GM10266 (cell line): ENCODE data around the gene DGCR6L.
"Not testable (repeated sequence)": the region's sequence is repeated elsewhere in the genome, so short reads cannot be mapped to it uniquely, and the experiment has no call there.

ENCODE experiments used
- DNase-seq: peaks from one replicate; pipeline ENCODE4 v3.0.0; 2012; ENCODE audit errors: extremely low spot score
- TF ChIP-seq, protein P1 (sequence below): IDR thresholded peaks from 2 replicates; pipeline ENCODE4 v1.5.1; 2012; ENCODE audit warnings: mild to moderate bottlenecking, low read depth; ENCODE audit not compliant: control insufficient read depth, insufficient read depth; ENCODE audit errors: missing control alignments

Gene DGCR6L

DNA sequence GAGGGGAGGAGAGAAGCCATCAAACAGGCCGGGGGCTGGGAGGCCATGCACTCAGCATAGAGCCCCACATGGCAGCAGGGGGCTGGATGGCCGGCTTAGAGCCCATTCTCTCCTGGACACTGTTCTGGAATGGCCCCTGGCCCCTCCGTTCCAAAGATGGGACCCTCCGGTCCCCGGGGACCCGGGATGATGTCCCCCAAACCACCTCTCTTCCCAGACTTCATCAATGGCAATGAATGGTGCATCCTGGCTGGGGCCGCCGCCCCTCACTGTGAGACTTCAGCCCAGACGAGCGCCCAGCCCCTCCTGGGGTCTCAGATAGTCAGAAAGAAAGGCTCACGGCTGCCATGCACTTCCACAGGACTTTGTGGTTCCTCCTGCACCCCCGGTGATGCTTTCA is 38.0 kb downstream of the DGCR6L start:
- TF ChIP-seq, protein P1, sequence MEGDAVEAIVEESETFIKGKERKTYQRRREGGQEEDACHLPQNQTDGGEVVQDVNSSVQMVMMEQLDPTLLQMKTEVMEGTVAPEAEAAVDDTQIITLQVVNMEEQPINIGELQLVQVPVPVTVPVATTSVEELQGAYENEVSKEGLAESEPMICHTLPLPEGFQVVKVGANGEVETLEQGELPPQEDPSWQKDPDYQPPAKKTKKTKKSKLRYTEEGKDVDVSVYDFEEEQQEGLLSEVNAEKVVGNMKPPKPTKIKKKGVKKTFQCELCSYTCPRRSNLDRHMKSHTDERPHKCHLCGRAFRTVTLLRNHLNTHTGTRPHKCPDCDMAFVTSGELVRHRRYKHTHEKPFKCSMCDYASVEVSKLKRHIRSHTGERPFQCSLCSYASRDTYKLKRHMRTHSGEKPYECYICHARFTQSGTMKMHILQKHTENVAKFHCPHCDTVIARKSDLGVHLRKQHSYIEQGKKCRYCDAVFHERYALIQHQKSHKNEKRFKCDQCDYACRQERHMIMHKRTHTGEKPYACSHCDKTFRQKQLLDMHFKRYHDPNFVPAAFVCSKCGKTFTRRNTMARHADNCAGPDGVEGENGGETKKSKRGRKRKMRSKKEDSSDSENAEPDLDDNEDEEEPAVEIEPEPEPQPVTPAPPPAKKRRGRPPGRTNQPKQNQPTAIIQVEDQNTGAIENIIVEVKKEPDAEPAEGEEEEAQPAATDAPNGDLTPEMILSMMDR, result no peak
- DNase-seq, result no peak

DNA sequence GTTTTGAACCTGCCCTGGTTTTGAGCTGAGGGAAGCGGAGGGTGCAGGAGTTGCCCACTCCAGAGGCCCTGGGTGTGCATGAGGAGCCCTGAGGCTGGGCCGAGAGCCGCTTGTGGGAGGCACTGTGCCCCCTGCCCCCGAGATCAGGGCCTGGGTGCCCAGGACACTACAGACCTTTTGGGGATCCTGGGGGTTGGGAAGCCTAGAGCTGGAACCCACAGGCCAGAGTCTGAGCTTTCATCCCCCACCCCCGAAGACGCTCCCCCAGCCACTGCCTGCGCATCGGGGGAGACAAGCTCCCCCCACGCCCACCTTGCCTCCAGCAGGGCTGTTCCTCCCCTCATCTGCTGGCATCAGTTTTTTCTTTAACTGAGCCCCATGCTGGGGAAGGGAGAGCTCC is 38.4 kb downstream of the DGCR6L start:
- not testable (repeated sequence) for DNase-seq

DNA sequence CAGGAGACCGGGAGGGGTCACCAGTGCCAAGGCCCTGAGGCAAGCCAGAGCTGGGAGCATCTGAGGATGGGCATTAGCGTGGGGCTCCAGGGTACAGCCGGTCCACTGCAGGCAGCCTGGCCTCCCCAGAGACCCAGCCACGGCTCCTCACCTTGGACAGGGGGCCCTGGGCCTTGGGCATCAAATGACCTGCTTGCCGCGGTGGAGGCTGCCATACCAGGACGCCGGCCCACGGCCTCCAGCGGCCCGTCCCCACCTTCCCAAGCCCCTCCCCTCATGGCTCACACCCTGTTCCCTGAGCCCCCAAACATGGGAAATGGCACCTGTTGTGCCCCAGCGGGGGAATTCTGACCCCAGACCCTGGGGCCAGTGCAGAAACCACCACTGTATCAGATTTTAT is 39.0 kb downstream of the DGCR6L start:
- TF ChIP-seq, protein P1, result no peak
- DNase-seq, result no peak

DNA sequence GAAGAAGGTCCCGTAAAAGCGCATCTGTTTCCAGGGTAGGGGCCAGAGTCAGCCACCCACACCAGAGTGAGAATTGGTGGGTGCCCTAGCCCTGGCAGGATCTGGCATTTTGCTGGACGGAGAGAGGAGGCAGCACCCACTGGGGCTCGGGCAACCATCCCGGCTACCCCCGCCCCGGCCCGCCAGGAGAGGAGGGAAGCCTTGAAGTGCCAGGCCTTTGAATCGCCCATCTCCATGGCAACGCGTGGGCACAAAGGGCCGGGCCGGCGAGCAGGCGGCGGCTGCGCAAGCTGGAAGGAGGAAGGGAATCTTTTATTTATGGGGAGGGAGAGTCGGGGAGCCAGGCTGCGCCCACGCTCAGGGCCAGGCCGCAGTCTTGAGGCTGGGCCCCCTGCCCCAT is 39.7 kb downstream of the DGCR6L start:
- DNase-seq, result not testable (repeated sequence)

DNA sequence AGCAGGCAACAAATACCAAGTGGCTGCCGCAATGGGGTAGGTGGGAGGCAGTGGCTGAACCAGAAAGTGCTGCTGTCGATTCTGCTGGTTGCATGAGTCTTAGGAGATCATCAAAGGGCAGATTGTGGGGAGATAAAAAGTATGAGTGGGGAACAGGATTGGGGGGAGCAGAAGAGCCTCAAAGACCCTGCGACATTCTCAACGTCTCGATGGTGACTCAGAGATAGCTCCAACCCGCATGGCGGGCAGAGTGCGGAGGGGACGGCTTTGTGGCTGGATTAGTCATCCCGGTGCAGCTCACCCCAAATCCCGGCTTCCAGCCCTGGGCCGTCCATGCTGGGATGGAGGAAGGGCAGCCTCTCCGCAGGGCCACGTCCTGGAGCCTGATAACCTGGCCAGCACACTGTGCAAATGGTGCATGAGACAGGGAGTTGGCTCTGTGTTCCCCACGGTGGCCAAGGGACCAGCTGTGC is 40.2 kb downstream of the DGCR6L start:
- DNase-seq, result no peak
- TF ChIP-seq, protein P1, result no peak

DNA sequence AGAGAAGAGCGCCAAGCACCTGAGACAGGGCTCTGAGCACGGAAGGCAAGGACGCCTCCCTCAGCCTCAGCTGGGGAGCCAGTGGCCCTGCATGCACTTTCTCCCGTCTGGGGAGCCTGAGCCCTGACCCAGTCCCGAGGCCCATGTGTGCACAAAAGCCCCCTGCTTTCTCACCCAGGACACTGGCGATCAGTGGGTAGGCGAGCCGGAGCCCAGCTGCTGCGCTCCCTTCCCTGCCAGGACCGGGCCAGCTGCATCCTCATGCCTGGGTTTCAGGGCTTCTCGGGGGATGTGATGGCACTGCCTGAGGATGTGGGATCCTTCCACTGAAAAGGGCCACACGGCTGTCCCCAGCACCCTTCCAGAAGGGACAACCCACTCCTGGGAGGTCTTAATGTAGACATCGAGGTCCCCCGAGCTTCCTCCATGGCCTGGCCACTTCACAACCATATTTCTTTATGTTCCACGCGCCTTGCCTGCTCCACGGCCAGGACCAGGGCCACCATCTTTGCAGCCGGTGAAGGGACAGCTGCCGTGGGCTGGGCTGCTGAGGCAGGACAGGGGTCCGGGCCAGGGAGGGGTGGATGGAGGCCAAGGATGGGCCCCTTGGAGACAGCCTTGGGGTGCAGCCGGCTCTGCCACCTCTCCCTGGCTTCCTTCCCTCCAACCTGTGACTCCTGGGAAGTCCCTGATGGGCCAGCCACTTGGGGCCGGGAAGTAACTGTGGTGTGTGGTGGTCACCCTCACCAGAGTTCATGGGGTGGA is 41.0 kb downstream of the DGCR6L start:
- DNase-seq, result not testable (repeated sequence)

DNA sequence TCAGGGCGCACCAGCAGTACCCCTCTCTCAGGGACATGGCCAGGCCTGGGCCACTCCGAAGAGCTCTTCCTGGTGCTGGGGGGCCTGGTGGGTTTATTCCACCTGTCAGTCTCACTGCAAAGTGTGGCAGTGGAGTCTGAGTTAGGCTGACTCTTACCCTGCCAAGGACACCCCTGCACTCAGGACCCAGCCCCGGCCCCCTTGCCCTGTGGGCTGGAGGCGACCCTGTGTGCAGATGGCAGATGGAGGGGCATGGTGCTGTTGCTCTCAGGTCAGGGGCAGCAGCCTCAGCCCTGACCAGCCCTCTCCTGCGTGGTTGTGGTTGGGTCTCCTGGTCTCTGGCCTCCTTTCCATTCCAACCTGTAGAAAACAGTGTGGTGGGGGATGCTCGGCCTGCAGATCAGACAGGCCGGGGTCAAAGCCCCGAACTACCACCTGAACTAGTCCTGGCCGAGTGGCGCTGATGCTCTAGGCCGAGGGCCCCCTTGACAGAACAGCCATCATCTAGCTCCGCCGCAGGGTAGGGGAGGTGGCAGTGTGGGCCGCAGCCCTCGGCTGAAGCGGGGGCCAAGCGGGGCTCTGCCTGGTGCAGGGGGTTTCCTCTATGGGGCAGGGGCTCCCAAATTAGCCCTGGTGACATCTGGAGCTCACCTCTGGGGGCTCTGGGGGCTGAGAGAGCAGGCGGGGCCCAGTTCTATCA is 41.8 kb downstream of the DGCR6L start:
- not testable (repeated sequence) for DNase-seq

DNA sequence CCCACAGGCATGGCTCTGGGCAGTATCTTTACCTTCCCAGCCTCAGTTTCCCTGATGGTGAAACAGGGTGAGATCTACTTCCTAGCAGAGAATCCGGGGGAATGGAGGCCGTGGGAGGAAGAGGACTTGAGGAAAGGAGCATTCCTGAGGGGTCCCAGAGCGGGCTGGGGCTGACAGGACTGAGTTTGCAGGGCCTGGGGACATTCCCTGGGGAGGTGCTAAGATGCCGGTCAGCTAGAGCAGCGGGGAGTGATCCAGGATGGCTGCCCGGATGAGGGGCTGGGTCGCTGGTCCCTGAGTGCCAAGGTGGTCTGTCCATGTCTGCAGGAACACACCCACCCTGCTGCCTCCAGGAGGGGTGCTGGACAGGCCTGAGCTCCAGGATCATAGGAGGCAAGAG is 43.4 kb downstream of the DGCR6L start:
- TF ChIP-seq, protein P1, result no peak
- no peak for DNase-seq

DNA sequence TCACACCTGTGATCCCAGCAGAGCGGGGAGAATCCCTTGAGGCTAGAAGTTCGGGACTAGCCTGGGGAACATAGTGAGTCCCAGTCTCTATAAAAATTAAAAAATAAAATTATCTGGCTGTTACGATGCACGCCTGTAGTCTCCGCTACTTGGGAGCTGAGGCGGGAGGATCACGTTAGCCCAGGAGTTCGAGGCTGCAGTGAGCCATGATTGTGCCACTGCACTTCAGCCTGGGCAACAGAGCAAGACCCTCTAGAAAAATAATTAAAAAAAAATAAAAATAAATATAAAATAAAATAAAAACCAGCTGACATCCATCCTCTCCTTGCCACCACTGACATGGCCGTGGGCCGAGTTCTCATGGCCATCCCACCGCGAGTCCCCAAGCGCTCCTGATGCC is 44.0 kb downstream of the DGCR6L start:
- TF ChIP-seq, protein P1, result no peak
- DNase-seq, result no peak

DNA sequence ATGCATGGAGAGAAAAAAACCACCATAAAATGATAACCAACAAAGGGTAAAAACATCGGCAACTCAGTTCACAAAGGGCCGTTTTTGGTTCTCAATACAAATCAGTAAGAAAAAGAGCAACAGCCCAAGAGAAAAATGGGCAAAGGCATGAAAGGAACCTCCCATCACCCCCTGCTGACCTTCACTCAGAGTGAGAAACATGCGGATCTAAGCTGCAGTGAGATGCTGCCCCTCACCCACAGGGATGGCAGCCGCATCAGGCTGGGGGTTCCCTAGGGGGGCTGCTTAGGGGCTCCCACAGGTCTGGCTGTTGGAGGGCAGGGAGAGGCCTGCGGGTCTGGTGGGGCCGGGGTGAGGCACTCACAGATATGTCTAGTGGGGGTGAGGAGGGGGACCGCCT is 44.5 kb downstream of the DGCR6L start:
- DNase-seq, result not testable (repeated sequence)

DNA sequence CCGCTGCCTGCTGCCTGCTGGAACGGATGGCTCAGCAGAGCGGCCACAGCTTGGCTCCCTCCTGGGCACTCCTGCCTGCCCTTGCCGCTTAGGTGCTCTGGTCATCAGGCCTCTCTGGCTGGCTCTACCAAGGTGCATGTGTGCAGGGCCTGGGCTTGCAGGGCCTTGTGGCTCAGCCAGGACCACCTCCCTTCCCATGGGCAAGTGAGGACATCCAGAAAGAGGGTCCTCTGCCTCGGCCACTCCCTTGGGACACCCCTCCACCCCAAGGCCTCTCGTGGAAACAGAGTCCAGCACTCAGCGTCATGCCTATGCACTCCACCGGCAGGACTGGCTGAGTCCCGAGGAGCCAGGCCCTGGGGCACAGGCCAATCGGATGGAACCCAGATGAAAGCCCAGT is 45.5 kb downstream of the DGCR6L start:
- DNase-seq, result not testable (repeated sequence)
